ENCODE measurements around the gene HOXA9.
A peak's percentile ranks its signal among the peaks of the same experiment; 100 is the strongest.

HOXA9 gene

DNA sequence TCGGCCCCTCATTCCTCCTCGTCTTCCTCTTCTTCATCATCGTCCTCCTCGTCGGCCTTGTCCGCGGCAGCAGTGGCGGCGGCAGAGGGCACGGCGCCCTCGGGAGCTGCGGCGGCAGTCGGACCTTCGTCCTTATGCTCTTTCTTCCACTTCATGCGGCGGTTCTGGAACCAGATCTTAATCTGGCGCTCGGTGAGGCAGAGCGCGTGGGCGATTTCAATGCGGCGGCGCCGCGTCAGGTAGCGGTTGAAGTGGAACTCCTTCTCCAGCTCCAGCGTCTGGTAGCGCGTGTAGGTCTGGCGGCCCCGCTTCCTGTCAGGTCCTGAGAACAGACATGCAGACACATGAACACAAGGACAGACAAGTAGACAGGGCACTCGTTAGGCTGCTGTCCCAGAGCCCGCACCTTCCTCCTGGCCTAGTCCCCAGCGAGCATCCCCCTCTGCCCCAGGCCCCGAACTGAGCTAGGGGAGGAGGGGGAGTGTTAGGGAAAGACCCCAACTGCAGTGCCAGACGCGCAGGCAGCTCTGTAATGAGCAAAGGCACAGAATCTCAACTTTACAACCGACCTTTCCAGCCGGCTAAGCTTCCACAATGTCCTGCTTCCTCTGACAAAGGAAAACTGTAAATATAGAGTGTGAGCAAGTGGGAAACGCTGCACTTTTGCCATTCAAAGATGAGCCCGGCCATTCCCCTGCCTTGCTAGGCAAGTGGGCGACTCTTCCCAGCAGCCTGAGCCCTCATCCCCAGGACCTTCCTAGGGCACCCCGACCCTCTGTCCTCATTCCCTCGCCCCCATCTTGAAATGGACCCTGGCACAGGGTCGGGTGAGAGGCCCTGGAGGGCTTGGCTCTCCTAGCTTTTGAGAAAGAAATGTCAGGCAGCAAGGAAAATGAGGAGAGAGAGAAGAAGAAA, 10.2 kb downstream of the HOXA9 start:
- no peak for DNase-seq (ENCODE audit: extremely low read depth, low read depth)
- peak overlapping the region; percentile 60 for H3K4me3 ChIP-seq (replicated peaks; ENCODE audit: low read depth, low read length)
- TF ChIP-seq, protein P1, sequence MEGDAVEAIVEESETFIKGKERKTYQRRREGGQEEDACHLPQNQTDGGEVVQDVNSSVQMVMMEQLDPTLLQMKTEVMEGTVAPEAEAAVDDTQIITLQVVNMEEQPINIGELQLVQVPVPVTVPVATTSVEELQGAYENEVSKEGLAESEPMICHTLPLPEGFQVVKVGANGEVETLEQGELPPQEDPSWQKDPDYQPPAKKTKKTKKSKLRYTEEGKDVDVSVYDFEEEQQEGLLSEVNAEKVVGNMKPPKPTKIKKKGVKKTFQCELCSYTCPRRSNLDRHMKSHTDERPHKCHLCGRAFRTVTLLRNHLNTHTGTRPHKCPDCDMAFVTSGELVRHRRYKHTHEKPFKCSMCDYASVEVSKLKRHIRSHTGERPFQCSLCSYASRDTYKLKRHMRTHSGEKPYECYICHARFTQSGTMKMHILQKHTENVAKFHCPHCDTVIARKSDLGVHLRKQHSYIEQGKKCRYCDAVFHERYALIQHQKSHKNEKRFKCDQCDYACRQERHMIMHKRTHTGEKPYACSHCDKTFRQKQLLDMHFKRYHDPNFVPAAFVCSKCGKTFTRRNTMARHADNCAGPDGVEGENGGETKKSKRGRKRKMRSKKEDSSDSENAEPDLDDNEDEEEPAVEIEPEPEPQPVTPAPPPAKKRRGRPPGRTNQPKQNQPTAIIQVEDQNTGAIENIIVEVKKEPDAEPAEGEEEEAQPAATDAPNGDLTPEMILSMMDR (IDR thresholded peaks at IDR 0.05; ENCODE audit: low read depth, low read length, missing control alignments): no peak

DNA sequence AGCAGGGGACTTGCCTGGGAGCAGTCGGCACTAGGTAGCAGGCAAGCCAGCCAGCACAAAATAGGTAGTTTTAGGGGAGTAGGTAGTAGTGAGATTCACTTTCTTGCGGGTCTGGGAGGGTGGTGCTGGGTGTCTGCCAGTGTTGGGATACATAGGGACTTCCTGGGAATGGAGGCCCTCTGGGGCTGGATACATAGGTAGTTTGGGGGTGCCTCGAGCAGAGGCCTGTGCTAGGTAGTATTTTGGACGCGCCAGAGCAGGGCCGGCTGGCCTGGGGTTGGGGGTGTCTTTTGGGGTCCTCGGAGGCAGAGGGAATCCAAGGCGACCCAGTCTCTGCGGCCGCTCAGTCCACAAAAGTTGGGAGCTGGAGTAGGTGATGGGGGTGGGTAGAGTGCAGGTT, 11.0 kb downstream of the HOXA9 start:
- TF ChIP-seq, protein P1 (IDR thresholded peaks at IDR 0.05; ENCODE audit: low read depth, low read length, missing control alignments): no peak
- DNase-seq (ENCODE audit: extremely low read depth, low read depth): no peak
- H3K4me3 ChIP-seq (replicated peaks; ENCODE audit: low read depth, low read length): no peak overlapping the region

- no peak overlapping the region for H3K4me3 ChIP-seq (replicated peaks; ENCODE audit: low read depth, low read length)
- DNase-seq (ENCODE audit: extremely low read depth, low read depth): no peak
- TF ChIP-seq, protein P1 (IDR thresholded peaks at IDR 0.05; ENCODE audit: low read depth, low read length, missing control alignments): no peak
Observed at GRCh38 chr7:27153526-27153925, 11.8 kb downstream of the HOXA9 start.

GRCh38 chr7:27152816-27153442, 12.4 kb downstream of the HOXA9 start:
- H3K4me3 ChIP-seq (replicated peaks; ENCODE audit: low read depth, low read length): peak overlapping the region; percentile 50

DNA sequence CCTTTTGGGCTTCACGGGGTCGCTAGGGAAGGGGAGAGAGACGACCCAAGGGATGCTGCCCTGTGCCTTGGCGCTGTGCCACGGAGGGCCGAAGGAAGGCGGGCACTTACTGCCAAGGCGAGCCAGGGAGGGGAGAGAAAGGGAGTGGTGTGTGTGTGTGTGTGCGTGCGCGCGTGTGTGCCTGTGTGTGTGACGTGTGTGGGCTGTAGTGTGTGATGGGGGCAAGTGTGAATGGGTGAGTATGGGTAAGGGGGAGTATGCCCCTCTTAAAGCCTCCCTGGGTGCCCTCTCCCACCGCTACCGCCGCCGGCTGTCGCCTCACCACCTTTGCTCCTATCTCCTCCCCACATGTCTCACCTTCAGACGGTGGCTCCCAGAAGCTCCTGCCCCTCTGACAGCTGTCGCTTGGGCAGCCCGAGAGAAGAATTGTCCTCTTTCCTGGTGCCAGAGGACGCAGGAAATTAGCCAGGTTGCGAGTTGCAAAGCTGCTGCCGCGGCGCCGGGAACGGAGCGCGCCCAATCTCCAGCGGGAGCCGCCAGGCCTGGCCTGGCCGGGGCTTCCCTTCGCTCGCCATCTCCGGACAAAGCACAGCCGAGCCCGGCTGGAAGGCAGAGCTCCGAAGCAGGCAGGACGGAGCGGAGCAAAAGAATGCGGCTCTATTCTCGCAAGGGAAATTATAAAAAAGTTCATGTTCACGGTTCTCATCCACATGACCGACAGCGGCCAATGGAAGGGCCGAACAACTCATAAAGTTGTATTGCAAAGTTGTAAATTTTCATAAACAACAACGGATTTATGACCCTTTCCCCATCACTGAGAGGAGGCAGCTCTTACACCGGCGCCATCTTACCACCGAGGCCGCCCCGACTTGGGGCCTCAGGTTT, 13.2 kb downstream of the HOXA9 start, which contains the start of gene HOXA3:
Gene HOXA3 (minus strand): TSS at position 653 of the 885 bp plus-strand sequence. CDS start 41,943 bp downstream, outside the sequence.
- H3K4me3 ChIP-seq (replicated peaks; ENCODE audit: low read depth, low read length): peak within 1 kb of the TSS; percentile 50
- no peak for DNase-seq (ENCODE audit: extremely low read depth, low read depth)
- TF ChIP-seq, protein P1 (IDR thresholded peaks at IDR 0.05; ENCODE audit: low read depth, low read length, missing control alignments): no peak

More at GRCh38 chr7:27152816-27153442, 12.4 kb downstream of the HOXA9 start:
- TF ChIP-seq, protein P1 (IDR thresholded peaks at IDR 0.05; ENCODE audit: low read depth, low read length, missing control alignments): no peak
- no peak for DNase-seq (ENCODE audit: extremely low read depth, low read depth)

DNA sequence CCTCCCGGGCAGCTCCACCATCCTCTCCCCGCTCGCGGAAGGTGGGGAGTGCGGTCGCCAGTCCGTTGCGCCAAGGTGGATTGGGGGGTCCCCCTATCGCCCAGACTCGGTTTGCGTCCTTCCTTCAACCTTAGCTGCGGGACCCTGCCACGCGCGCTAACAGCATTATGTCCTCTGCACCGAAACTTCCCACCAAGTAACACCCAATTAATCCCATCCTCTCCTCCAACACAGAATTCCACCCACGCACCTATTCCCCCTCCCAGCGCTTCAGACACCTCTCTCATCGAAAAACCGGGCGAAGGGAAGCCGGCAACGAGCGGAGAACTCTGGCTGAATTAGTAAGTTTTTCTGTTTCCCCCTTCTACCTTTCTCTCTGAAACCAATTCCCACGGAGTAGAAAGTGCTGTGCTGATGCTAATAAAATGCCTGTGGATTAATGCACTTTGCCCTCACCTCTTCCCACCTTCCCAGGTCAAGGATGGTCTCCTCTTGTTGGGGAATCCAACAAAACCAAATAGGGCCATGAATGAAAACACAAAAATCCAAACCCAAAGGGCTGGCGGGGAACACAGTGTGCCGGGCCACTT, 13.9 kb downstream of the HOXA9 start:
- TF ChIP-seq, protein P1 (IDR thresholded peaks at IDR 0.05; ENCODE audit: low read depth, low read length, missing control alignments): no peak
- peak overlapping the region; percentile 50 for H3K4me3 ChIP-seq (replicated peaks; ENCODE audit: low read depth, low read length)
- DNase-seq (ENCODE audit: extremely low read depth, low read depth): no peak

Data from HFF-Myc (cell line).